GM12892 (cell line): Measurements from ENCODE around the gene DYRK2.

Experiments
- DNase-seq: peaks from one replicate; pipeline ENCODE4 v3.0.0; 2011; ENCODE audit not compliant: insufficient read length
- FAIRE-seq: peaks from 2 replicates; lab custom pipeline; 2011; peaks lifted over from hg19 to GRCh38; lab: Jason Lieb, UNC
- POLR2A ChIP-seq: IDR thresholded peaks from 2 replicates; pipeline ENCODE4 v1.6.1; 2011; ENCODE audit warnings: low read depth, low read length, control low read depth
- POLR2AphosphoS5 ChIP-seq: IDR thresholded peaks from 2 replicates; pipeline ENCODE4 v1.6.1; 2011; ENCODE audit warnings: low read depth, low read length, control low read depth
- TAF1 ChIP-seq: IDR thresholded peaks from 2 replicates; pipeline ENCODE4 v1.6.1; 2011; ENCODE audit warnings: low read depth, mild to moderate bottlenecking, control low read depth, low read length, borderline replicate concordance

The DYRK2 gene

GRCh38 chr12:67712011-67712410, 63.5 kb downstream of the DYRK2 start:
- no peak for DNase-seq
- TF ChIP-seq TAF1: no peak
- TF ChIP-seq POLR2AphosphoS5: no peak
- no peak for TF ChIP-seq POLR2A
- no peak for FAIRE-seq

- FAIRE-seq (no peak), DNase-seq (no peak)
- TF ChIP-seq POLR2A (no peak), POLR2AphosphoS5 (no peak), TAF1 (no peak)
These were observed 66.1 kb downstream of the DYRK2 start for GRCh38 chr12:67714648-67715047.
